Activated CD8-positive, alpha-beta memory T cell treated with anti-CD3 and anti-CD28 coated beads, Interleukin-2, amount 50 U/mL, for 48 hours (primary cell): Measurements from ENCODE around the gene MICU2.

Source experiments
- DNase-seq: peaks from one replicate; pipeline ENCODE4 v3.0.0-alpha.2; 2020

MICU2 gene, protein sequence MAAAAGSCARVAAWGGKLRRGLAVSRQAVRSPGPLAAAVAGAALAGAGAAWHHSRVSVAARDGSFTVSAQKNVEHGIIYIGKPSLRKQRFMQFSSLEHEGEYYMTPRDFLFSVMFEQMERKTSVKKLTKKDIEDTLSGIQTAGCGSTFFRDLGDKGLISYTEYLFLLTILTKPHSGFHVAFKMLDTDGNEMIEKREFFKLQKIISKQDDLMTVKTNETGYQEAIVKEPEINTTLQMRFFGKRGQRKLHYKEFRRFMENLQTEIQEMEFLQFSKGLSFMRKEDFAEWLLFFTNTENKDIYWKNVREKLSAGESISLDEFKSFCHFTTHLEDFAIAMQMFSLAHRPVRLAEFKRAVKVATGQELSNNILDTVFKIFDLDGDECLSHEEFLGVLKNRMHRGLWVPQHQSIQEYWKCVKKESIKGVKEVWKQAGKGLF

GRCh38 chr13:21603531-21604448 lies at the start of gene MICU2:
MICU2 (minus strand) TSS chr13:21604170; CDS start chr13:21604148, 22 bp downstream.
- DNase-seq = peak; percentile 97

DNA sequence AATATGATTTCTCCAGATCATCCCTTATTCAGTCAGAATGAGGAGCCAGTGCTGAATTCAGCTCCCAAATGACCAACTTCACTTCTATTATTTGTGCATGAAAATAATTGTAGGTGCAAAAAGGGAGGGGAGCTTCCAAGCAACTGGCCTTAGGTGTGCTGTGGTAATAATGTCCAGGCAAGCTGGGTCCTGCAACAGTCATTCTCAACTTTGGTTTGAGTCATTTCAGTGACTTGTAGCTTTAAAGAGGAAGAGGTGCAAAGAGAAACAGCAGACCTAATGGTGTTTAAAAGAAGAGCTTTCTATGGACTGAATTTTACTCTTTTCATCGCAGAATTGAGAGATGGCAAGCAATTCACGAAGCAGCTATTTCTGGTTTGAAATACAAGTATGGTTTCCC lies 37.7 kb upstream of the MICU2 start:
- DNase-seq = no peak

DNA sequence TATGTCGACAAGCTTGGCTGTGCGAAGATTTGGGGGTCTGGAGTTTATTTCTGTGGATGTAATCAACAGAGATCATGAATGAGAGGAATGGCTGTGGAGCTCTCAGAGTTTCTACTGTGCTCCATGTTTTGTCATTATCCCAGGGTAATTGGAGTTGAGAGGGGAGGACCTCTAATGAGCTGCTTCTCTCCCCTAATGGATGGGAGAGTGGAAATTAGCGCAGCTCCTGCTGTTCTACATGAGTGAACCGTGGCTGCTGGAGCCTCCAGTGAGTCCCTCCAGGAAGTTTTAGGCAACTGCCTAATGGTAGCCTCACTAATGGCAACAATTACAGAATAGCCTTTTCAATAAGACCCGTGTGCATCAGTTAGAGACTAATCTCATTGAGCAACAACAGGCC lies 35.6 kb upstream of the MICU2 start:
- no peak for DNase-seq

DNA sequence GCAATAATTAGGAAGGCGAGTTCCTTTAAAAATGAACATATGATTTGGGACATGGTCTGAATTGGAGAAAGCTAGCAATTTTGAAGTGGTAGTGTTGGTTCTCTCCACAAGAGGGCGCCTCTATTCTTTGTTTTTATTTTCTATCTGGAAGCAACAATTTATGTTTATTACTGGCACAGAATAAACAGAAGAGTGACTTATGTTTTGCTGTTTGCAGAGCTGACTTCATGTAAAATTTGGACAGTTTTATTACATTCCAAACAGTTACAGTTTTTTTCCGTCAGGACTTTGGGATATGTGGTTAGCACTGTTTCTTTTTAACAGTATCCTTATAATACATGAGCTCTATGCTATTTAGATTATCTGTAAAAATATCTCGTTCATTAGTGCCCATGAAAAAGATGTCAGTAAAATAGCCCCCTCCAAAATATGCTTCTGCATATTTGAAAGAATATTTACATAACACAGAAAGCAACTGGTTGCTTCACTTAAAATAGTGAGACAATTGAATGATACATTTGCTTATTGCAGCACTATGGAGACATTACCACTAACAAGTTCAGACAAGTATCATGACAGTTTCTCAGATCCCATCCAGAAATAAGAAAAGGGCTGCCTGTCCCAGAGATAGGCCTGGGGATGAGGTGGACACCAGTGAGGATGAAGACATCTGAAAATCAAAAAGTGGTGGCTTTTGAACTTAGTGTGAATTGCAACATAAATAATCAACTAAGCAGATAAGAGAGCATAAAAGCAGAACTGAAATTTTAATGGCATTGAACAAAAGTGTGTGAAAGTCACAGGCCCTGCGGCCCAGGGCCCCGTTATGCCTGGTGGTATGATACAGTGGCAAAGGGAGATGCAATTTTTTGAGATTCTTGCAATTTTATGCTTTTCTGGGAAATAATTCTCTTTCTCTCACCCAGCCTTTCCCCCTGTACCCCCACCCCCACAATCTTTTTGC lies 34.6 kb upstream of the MICU2 start:
- DNase-seq = no peak

DNA sequence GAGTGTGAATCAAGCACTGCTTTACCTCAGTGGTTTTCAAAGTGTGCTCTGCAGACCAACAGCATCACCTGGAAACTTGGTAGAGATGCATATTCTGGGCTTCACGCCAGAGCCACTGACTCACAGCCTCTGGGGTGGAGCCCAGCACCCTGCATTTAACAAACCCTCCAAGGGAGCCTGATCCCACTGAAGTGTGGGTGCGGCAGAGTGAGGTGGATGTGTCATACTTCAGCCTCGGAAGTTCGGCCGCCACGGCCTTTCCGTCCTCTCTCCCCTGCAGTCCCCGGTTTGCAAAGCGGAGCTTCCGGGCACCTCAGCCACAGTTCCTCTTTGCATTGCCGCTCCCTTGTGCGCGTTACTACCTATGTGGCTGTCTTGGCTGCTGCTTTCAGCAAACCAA lies 33.3 kb upstream of the MICU2 start:
- DNase-seq = no peak

DNA sequence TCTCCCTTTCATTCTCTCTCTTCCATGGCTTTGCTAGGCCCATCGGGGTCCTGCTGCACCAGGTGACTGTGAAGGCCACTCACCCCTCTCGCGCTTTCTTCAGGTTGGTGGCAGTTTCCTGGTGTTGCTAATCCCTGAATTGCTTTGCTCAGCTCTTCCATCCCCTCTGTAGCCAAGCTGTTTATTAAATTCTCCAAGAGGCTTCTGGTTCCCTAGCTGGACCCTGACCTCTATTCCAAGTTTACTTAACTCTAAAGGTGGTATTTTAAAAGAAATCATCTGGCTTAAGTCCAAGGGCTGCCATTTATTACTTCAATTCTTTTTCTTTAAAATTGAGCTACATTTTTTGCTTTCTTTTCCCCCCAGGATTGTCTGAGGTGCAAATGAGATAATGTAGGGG lies 32.7 kb upstream of the MICU2 start:
- DNase-seq = no peak

GRCh38 chr13:21632196-21632595 lies 28.2 kb upstream of the MICU2 start:
- DNase-seq = no peak

DNA sequence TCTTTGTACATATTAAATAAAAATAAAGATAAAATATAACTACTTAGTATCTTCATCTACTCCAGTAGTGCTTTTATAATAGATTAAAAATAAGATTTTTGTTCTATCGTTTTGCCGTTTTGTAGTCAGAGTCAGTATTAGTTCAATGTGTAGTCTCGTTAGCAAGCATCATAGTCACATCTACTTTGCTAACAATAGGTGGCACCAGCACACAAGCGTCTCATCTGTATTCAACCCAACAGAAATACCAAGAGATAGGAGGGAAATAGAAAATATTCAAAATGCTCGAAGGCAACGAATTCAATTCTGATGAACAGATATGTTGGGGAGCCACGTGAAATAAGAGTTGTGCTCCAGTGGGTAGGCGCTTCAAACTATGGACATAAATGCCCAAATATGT lies 21.4 kb upstream of the MICU2 start:
- no peak for DNase-seq

GRCh38 chr13:21620861-21621260 lies 16.9 kb upstream of the MICU2 start:
- DNase-seq = no peak

DNA sequence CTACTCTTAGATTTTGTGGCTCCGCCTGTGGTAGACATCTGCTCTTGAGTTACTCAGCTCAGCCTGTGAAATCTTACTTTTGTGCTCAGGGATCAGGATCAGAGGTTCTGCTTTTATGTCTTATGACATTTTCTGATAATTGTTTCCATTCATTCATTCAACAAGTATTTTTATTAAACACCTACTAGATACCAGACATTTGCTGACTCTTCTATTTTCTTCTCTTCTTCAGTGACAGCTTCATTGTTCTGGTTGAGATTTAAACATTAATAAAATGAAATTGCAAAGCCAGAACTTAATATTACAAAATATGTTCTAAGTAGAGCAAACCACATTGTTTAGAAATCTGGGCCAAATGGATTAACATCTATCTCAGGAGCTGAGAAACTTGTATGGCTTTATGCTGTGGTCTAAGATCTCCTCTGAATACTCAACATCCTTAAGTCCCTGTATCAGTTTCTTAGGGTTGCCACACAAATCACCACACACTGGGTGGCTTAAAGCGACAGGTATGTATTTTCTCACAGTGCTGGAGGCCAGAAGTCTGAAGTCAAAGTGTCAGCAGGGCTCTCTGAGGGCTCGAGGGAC lies 15.8 kb upstream of the MICU2 start:
- no peak for DNase-seq

GRCh38 chr13:21616880-21617279 lies 12.9 kb upstream of the MICU2 start:
- DNase-seq = no peak

GRCh38 chr13:21616205-21616866 lies 12.4 kb upstream of the MICU2 start:
- no peak for DNase-seq

DNA sequence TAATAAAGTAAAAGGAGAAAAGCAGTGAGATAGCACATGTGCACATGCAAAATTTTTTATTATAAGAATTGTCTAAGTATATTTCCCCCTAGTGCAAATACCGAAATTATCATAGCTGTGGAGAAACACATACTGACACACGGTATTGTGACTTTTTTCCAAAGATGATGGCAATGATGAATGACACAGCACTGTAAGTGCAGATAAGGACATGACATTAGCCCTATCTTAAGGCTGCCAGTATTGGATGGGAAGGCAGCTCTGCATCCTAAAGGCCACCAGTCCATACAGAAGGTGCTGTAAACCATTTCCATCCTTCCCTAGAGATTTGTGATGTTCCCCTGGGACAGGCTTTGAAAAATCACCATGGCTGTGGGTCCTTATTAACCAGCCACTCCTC lies 11.5 kb upstream of the MICU2 start:
- no peak for DNase-seq

GRCh38 chr13:21613791-21614190 lies 9.8 kb upstream of the MICU2 start:
- no peak for DNase-seq

GRCh38 chr13:21611385-21611784 lies 7.4 kb upstream of the MICU2 start:
- no peak for DNase-seq

DNA sequence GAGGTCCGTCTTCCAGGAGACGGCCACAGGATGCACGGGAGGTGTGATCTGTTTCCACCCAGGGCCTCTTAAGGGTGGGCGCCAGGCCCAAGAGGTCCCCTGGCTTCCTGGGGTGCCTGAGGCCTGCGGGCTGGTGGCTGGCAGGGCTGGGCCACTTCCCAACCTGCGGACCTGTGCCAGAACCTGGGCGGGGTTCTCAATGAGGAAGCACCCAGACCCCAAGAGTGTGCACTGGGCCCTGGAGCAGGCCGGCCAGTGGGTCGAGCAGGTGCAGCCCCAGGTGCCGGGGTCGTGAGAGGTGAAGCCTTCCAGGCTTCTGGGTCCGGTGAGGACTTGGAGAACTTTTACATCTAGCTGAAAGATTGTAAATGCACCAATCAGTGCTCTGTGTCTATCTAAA lies 6.7 kb upstream of the MICU2 start:
- DNase-seq = no peak

GRCh38 chr13:21608961-21609360 lies 5.0 kb upstream of the MICU2 start:
- no peak for DNase-seq

GRCh38 chr13:21606796-21607195 lies 2.8 kb upstream of the MICU2 start:
- no peak for DNase-seq

GRCh38 chr13:21606251-21606650 lies 2.3 kb upstream of the MICU2 start:
- no peak for DNase-seq

GRCh38 chr13:21596722-21597121 lies 7.2 kb downstream of the MICU2 start:
- no peak for DNase-seq

DNA sequence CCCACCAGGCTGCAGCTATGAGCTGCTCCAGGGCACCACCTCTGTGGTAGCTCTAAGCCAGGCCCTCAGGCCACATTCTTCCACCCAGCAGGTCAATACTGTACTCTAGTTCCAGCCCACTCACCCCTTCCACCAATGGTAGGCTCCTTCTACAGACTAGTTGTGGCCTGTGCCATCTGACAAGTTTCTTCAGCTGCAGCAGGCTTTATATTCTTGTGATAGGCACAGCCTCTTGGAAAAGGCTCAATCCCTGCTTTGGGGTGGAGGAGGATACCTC lies 8.5 kb downstream of the MICU2 start:
- no peak for DNase-seq
